HCT116 (cell line): ENCODE data around the gene WNK2. TPM values are rescaled to one million over a fixed set of nuclear protein-coding genes. Genes with fewer than 3 reads are reported as not detected.

ENCODE experiments used
- ATAC-seq: fragments of 200-7000 bp; cut with Tn5 transposase; 2 replicates; pipeline ENCODE4 v1.9.1; 2020; ENCODE audit warnings: mild to moderate bottlenecking, moderate library complexity
- BruUV-seq: library from RNA; stranded (reverse); fragments of 400-500 nt; replicated peaks from 2 replicates; lab custom pipeline; 2021; lab: Mats Ljungman, UMichigan
- CTCF ChIA-PET: fragments of 300-600 bp; sonication (Branson Sonifier 250); formaldehyde crosslinking; loops from one replicate; lab custom pipeline; 2021; ENCODE audit warnings: antibody characterized with exemption; lab: Charles Lee
- POLR2A ChIA-PET: fragments of 300-600, 350-600 bp; sonication (Branson Sonifier 250); formaldehyde crosslinking; loops from one replicate; lab custom pipeline; 2021; ENCODE audit warnings: antibody characterized with exemption; lab: Charles Lee
- RAD21 ChIA-PET, 2 experiments: fragments of 300-600 bp; sonication (Branson Sonifier 250); formaldehyde crosslinking; loops; one replicate each; lab custom pipeline; 2023; ENCODE audit warnings: low total read pairs in 2 of 2; ENCODE audit not compliant: uncharacterized antibody in 2 of 2, unreplicated experiment in 2 of 2, low non-redundant PET in 1 of 2; lab: Charles Lee
- DNase-seq: peaks from one replicate; pipeline ENCODE4 v3.0.0-alpha.2; 2010; ENCODE audit warnings: low read depth, low spot score
- H2AFZ ChIP-seq: fragments of 200-600 bp; shearing (Covaris generic), sonication (generic); 2 replicates; pipeline ENCODE4 v1.6.1; 2017; ENCODE audit warnings: low read depth, mixed run types, mixed read lengths, antibody characterized with exemption, low read length; ENCODE audit not compliant: poor library complexity, severe bottlenecking
- H3K27ac ChIP-seq: 2 replicates; pipeline ENCODE4 v1.5.1; 2012; ENCODE audit warnings: low read depth, low read length
- H3K27me3 ChIP-seq: fragments of 200-600 bp; sonication (generic); 2 replicates; pipeline ENCODE4 v1.6.1; 2016; ENCODE audit warnings: mixed run types, low read length, mixed read lengths; ENCODE audit not compliant: insufficient read depth
- H3K36me3 ChIP-seq, 2 experiments: fragments of 200-500 bp in 1 of 2; fragments of 200-600 bp in 1 of 2; sonication (Bioruptor generic) in 1 of 2; sonication (generic) in 1 of 2; 2 replicates each; pipeline versions ENCODE4 v1.5.1 to v1.6.1; 2014 to 2016; ENCODE audit warnings: low read length in 2 of 2, inconsistent platforms in 1 of 2, mixed read lengths in 1 of 2, mixed run types in 1 of 2; ENCODE audit not compliant: insufficient read depth in 2 of 2, control insufficient read depth in 1 of 2
- H3K4me1 ChIP-seq, 2 experiments: fragments of 200-600 bp in 1 of 2; sonication (generic) in 1 of 2; 2 replicates each; pipeline versions ENCODE4 v1.5.1 to v1.6.1; 2012 to 2017; ENCODE audit warnings: low read length in 2 of 2, inconsistent platforms in 1 of 2, mild to moderate bottlenecking in 1 of 2, mixed read lengths in 1 of 2, mixed run types in 1 of 2, moderate library complexity in 1 of 2; ENCODE audit not compliant: insufficient read depth in 2 of 2, control insufficient read depth in 1 of 2
- H3K4me2 ChIP-seq: fragments of 200-600 bp; sonication (generic); 2 replicates; pipeline ENCODE4 v1.6.1; 2017; ENCODE audit warnings: mixed run types, low read length, mixed read lengths
- H3K4me3 ChIP-seq, 2 experiments: fragments of 200-600 bp in 1 of 2; sonication (generic) in 1 of 2; replicated peaks in 1 of 2; 2 replicates each; pipeline ENCODE4 v1.5.1; 2011 to 2016; ENCODE audit warnings: low read length in 2 of 2, control low read depth in 1 of 2, low read depth in 1 of 2, mild to moderate bottlenecking in 1 of 2, mixed read lengths in 1 of 2, mixed run types in 1 of 2
- H3K79me2 ChIP-seq: fragments of 200-600 bp; sonication (generic); 2 replicates; pipeline ENCODE4 v1.6.1; 2017; ENCODE audit warnings: mild to moderate bottlenecking, mixed run types, low read length, moderate library complexity, mixed read lengths; ENCODE audit not compliant: insufficient read depth
- H3K9ac ChIP-seq: fragments of 200-600 bp; sonication (generic); 2 replicates; pipeline ENCODE4 v1.6.1; 2016; ENCODE audit warnings: low read length, mixed read lengths
- H3K9me2 ChIP-seq: fragments of 200-600 bp; sonication (generic), shearing (Covaris generic); 2 replicates; pipeline ENCODE4 v1.6.1; 2017; ENCODE audit warnings: mixed run types, mild to moderate bottlenecking, moderate library complexity; ENCODE audit not compliant: insufficient read depth
- H3K9me3 ChIP-seq, 2 experiments: fragments of 200-500 bp in 1 of 2; fragments of 200-600 bp in 1 of 2; sonication (Bioruptor generic) in 1 of 2; sonication (generic) in 1 of 2; 2 replicates each; pipeline ENCODE4 v1.6.1; 2014 to 2017; ENCODE audit warnings: low read length in 2 of 2, mixed read lengths in 2 of 2, inconsistent platforms in 1 of 2, low read depth in 1 of 2, mild to moderate bottlenecking in 1 of 2, mixed run types in 1 of 2, moderate library complexity in 1 of 2; ENCODE audit not compliant: control insufficient read depth in 1 of 2, insufficient read depth in 1 of 2
- H4K20me1 ChIP-seq: fragments of 200-600 bp; sonication (generic), shearing (Covaris generic); 2 replicates; pipeline ENCODE4 v1.6.1; 2017; ENCODE audit warnings: mixed run types, mild to moderate bottlenecking, moderate library complexity; ENCODE audit not compliant: insufficient read depth
- CBX3 ChIP-seq: IDR thresholded peaks from 2 replicates; pipeline ENCODE4 v1.6.1; 2012; ENCODE audit warnings: low read depth
- ELF1 ChIP-seq: IDR thresholded peaks from 2 replicates; pipeline ENCODE4 v1.6.1; 2012; ENCODE audit warnings: low read depth, borderline replicate concordance
- RAD21 ChIP-seq: IDR thresholded peaks from 2 replicates; pipeline ENCODE4 v1.6.1; 2012; ENCODE audit warnings: low read depth, mild to moderate bottlenecking
- intact Hi-C: fragments of 100-400 bp; cut with micrococcal nuclease; formaldehyde crosslinking; loops from 2 replicates; pipeline ENCODE4 v1.10.0; 2022
- total RNA-seq: library from RNA; stranded (reverse); gene quantifications from one replicate; pipeline ENCODE4 v1.2.1, GENCODE V29; 2021; ENCODE audit not compliant: unreplicated experiment
- TF ChIP-seq, protein P1 (sequence below): IDR thresholded peaks from 2 replicates; pipeline ENCODE4 v1.6.1; 2012; ENCODE audit warnings: low read depth
- TF ChIP-seq, protein P2 (sequence below): IDR thresholded peaks from 2 replicates; pipeline ENCODE4 v1.6.1; 2012
- TF ChIP-seq, protein P3 (sequence below): IDR thresholded peaks from 2 replicates; pipeline ENCODE4 v1.6.1; 2011; ENCODE audit warnings: mild to moderate bottlenecking, low read length, moderate library complexity; ENCODE audit not compliant: insufficient replicate concordance; ENCODE audit errors: extremely low read depth

Gene WNK2
- total RNA-seq, 1 experiment from 2014 or later = 24.4 TPM

DNA sequence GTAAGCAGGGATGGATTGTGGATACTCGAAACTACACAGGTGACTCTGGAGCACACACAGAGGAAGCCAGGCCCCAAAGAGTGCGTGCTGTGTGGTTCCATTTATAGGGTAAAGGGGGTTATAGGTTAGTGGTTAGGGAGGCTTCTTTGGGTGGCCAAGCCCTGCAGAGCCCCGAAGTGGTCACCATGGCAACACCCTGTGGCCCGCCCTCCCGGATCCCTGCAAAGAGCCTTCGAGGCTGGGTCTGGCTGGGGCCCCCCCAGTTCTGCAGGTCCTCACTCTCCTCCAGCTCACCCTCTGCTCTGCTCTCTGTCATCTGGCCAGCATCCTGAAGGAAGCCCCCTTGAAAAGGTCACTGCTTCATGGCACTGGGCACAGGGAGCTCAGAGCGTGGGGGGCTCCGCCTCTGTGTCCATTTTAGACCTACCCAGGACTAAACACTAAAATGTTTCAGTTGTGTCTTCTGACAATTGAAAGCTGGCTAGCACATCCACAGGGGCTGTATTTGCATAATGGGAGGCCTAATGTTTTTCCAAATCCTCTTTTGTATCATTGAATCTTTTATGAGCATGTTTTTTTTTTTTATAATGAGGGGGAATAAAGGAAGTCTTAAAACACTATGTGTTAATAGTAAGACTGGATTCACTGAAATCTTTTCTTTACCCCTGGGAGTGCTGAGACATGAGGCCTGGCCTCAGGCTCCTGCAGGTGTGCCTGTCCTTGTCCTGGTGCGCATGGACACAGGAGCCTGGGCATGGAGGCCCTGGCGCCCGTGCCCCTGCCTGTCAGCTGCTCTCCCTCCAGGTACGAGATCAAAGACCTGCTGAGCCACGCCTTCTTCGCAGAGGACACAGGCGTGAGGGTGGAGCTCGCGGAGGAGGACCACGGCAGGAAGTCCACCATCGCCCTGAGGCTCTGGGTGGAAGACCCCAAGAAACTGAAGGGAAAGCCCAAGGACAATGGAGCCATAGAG is 55.3 kb downstream of the WNK2 start:
- Histone ChIP-seq H4K20me1 (no peaks in the 10 kb centered on the region), H3K9me2 (no peaks in the 10 kb centered on the region), H3K4me1 (peaks cover 2 to 7% of the 10 kb centered on the region in 2 experiments), H3K27ac (no peak overlapping the region), H3K4me3 (no peak overlapping the region), H2AFZ (no peak overlapping the region), H3K27me3 (no peaks in the 10 kb centered on the region), H3K4me2 (no peak overlapping the region), H3K9me3 (no peaks in the 10 kb centered on the region), H3K36me3 (peaks cover 0 to 3% of the 10 kb centered on the region in 2 experiments; a peak in 2 of 4 replicates), H3K79me2 (no peaks in the 10 kb centered on the region), H3K9ac (no peak overlapping the region)
- CTCF ChIA-PET = no interaction called here
- DNase-seq = no peak
- POLR2A ChIA-PET = no interaction called here
- RAD21 ChIA-PET = no interaction called here
- no peak for ATAC-seq
- intact Hi-C loops = no loop called here
- TF ChIP-seq RAD21 = no peak
- no TSS peak for BruUV-seq

DNA sequence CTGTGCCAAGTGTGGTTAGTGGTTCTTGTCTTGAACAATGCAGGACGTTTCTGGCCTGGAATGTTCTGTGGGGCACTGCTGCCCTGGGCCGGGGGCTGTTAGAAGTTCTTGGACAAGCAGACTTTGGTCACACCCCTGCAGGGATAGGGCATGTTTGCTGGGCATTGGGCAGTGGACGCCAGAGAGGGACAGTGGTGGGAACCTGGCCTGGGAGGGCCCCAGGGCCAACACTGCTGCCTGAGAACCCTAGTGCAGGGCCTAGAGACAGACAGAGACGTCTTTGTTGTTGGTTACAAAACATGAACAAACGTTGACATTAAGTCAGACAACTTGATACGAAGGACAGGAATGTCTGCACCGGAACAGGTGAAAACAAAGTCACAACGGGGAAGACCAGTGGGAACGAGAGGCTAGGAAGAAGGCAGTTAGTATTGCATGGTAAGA is 57.0 kb downstream of the WNK2 start:
- DNase-seq = no peak

More for the DNA sequence above, 57.0 kb downstream of the WNK2 start:
- RAD21 ChIA-PET = no interaction called here
- Histone ChIP-seq H3K27me3 (no peaks in the 10 kb centered on the region), H3K4me2 (no peak overlapping the region), H3K9ac (no peak overlapping the region), H3K27ac (no peak overlapping the region), H2AFZ (no peak overlapping the region), H3K79me2 (no peaks in the 10 kb centered on the region), H3K9me2 (no peaks in the 10 kb centered on the region), H4K20me1 (no peaks in the 10 kb centered on the region), H3K4me1 (peaks cover 13 to 24% of the 10 kb centered on the region in 2 experiments), H3K4me3 (no peak overlapping the region), H3K9me3 (no peaks in the 10 kb centered on the region), H3K36me3 (peaks cover 0 to 3% of the 10 kb centered on the region in 2 experiments; a peak in 2 of 4 replicates)
- POLR2A ChIA-PET = no interaction called here
- intact Hi-C loops = no loop called here
- no TSS peak for BruUV-seq
- ATAC-seq = no peak
- CTCF ChIA-PET = no interaction called here
- TF ChIP-seq ELF1 (no peak), CBX3 (no peak)
- TF ChIP-seq, protein P1, sequence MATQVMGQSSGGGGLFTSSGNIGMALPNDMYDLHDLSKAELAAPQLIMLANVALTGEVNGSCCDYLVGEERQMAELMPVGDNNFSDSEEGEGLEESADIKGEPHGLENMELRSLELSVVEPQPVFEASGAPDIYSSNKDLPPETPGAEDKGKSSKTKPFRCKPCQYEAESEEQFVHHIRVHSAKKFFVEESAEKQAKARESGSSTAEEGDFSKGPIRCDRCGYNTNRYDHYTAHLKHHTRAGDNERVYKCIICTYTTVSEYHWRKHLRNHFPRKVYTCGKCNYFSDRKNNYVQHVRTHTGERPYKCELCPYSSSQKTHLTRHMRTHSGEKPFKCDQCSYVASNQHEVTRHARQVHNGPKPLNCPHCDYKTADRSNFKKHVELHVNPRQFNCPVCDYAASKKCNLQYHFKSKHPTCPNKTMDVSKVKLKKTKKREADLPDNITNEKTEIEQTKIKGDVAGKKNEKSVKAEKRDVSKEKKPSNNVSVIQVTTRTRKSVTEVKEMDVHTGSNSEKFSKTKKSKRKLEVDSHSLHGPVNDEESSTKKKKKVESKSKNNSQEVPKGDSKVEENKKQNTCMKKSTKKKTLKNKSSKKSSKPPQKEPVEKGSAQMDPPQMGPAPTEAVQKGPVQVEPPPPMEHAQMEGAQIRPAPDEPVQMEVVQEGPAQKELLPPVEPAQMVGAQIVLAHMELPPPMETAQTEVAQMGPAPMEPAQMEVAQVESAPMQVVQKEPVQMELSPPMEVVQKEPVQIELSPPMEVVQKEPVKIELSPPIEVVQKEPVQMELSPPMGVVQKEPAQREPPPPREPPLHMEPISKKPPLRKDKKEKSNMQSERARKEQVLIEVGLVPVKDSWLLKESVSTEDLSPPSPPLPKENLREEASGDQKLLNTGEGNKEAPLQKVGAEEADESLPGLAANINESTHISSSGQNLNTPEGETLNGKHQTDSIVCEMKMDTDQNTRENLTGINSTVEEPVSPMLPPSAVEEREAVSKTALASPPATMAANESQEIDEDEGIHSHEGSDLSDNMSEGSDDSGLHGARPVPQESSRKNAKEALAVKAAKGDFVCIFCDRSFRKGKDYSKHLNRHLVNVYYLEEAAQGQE = no peak
- TF ChIP-seq, protein P2, sequence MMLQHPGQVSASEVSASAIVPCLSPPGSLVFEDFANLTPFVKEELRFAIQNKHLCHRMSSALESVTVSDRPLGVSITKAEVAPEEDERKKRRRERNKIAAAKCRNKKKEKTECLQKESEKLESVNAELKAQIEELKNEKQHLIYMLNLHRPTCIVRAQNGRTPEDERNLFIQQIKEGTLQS = no peak
- TF ChIP-seq, protein P3, sequence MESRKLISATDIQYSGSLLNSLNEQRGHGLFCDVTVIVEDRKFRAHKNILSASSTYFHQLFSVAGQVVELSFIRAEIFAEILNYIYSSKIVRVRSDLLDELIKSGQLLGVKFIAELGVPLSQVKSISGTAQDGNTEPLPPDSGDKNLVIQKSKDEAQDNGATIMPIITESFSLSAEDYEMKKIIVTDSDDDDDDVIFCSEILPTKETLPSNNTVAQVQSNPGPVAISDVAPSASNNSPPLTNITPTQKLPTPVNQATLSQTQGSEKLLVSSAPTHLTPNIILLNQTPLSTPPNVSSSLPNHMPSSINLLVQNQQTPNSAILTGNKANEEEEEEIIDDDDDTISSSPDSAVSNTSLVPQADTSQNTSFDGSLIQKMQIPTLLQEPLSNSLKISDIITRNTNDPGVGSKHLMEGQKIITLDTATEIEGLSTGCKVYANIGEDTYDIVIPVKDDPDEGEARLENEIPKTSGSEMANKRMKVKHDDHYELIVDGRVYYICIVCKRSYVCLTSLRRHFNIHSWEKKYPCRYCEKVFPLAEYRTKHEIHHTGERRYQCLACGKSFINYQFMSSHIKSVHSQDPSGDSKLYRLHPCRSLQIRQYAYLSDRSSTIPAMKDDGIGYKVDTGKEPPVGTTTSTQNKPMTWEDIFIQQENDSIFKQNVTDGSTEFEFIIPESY = no peak
